HG03432 (cell line): ENCODE measurements around the gene TNFSF9.

Experiments
- ATAC-seq: cut with Tn5 transposase; IDR thresholded peaks from one replicate; pipeline ENCODE4 v1.9.1; 2021; ENCODE audit warnings: mild to moderate bottlenecking, moderate library complexity; ENCODE audit not compliant: unreplicated experiment

Gene TNFSF9, protein sequence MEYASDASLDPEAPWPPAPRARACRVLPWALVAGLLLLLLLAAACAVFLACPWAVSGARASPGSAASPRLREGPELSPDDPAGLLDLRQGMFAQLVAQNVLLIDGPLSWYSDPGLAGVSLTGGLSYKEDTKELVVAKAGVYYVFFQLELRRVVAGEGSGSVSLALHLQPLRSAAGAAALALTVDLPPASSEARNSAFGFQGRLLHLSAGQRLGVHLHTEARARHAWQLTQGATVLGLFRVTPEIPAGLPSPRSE

DNA sequence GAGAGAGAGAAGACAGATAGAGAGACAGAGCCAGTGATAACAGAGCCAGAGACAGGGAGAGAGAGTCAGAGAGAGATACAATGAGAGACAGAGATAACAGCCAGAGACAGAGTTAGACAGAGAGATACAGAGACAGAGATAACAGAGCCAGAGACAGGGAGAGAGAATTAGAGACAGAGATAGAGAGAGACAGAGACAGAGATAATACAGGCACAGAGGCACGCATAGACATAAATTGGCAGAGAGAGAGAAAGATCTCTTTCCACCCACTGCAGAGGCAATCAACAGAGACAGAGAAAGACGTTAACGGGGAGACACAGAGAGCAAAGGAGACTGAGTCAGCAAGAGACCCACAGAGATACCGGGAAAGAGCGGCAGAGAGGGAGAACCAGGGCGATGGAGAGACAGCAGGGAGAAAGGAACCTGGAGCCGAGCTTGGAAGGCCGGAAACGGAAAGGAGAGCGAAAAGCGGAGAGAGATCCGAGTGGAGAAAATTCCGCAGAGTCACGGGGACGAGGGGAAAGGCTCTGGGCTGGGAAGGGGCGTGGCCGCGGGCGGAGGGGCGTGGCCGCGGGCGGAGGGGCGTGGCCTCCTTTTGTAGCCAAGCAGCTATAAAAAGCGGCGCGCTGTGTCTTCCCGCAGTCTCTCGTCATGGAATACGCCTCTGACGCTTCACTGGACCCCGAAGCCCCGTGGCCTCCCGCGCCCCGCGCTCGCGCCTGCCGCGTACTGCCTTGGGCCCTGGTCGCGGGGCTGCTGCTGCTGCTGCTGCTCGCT is at the start of gene TNFSF9:
TSS of gene TNFSF9 (plus strand) at position 641 of the 777 bp plus-strand sequence. CDS start at position 652, 11 bp downstream.
- ATAC-seq, result peak; percentile 41

DNA sequence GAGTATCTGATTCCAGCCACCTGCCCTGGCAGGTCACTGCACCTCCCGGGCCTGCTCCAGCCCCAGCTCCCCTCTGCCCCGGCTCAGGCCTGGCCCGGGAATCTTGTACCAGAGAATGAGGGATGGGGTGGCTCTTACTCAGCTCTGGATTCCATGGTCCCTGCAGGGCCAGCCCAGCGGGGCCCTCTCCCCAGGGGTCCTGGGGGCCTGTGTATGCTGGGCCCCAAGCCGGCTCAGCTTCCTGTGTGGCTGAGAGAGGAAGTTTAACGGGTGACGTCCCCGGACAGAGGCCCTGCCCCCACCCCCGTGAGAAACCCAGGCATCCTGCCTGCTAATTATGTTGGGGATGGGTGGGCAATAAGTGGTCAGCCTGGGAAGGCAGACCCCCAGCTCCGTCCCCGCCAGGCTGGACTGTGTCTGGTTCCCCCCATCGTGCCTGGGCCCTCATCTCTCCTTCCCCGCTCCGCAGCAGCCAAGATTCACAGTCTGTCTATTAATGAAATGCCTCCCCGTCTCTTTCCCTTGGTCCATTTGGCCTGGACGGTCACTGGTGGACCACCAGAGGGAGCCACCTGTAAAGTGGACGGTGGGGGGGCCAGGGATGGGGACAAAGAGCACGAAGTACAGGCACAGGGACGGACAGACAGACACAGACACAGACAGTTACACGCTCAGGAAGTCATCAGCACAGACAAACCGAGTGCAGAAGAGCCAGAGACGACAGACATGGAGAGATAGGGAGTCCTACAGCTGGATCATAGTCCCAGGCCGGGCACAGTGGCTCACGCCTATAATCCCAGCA is 49.1 kb upstream of the TNFSF9 start, which contains the start of gene DENND1C:
TSS of gene DENND1C (minus strand) at position 247 of the 802 bp plus-strand sequence. CDS start at position 155, 92 bp downstream.
- ATAC-seq, result no peak

DNA sequence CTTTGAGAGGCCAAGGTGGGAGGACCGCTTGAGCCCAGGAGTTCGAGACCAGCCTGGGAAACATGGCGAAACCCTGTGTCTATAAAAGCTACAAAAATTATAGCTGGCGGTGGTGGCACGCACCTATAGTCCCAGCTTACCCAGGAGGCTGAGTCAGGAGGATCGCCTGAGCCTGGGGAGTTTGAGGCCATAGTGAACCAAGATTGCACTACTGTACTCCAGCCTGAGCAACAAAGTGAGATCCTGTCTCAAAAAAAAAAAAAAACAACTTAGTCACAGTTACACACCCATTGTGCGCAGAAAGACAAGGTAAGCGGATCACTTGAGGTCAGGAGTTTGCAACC is 48.5 kb upstream of the TNFSF9 start:
- no peak for ATAC-seq

DNA sequence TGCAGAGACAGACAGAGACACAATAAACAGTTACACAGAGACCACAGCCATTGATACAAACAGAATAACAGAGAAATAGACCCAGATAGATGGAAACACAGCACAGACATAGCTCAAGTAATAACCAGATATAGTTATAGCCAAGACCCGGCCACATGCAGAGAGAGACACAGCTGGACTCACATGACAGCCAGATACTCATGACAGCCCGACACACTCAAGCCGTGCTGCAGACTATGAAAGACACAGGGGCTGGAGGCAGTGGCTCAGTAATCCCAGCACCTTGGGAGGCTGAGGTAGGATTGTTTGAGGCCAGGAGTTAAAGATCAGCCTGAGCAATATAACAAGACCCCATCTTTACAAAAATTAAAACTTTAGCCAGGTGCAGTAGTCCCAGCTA is 47.6 kb upstream of the TNFSF9 start:
- ATAC-seq, result no peak

DNA sequence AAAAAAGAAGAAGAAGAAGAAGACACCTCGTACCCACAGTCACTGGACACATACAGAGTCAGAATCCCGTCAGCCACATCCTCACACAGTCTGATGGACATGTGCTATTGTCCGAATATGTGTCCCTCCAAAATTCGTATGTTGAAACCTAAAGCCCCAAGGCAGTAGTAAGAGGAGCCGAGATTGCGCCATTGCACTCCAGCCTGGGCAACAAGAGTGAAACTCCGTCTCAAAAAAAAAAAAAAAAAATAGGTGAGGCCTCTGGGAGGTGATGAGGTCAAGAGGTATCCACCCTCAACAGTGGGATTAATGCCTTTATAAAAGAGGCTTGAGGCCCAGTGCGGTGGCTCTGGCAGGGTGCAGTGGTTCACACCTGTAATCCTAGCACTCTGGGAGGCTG is 46.6 kb upstream of the TNFSF9 start:
- ATAC-seq, result no peak

DNA sequence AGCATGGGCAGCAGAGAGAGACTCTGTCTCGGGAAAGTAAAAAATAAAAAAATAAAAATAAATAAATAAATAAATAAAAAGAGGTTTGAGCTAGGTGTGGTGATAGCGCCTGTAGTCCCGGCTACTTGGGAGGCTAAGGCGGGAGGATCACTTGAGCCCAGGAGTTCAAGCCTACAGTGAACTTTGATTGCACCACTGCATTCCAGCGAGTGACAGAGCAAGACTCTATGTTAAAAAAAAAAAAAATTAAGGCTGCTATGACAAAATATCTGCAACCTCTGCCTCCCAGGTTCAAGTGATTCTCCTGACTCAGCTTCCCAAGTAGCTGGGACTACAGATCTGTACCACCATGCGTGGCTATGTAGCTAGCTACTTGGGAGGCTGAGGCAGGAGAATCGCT is 46.0 kb upstream of the TNFSF9 start:
- no peak for ATAC-seq

DNA sequence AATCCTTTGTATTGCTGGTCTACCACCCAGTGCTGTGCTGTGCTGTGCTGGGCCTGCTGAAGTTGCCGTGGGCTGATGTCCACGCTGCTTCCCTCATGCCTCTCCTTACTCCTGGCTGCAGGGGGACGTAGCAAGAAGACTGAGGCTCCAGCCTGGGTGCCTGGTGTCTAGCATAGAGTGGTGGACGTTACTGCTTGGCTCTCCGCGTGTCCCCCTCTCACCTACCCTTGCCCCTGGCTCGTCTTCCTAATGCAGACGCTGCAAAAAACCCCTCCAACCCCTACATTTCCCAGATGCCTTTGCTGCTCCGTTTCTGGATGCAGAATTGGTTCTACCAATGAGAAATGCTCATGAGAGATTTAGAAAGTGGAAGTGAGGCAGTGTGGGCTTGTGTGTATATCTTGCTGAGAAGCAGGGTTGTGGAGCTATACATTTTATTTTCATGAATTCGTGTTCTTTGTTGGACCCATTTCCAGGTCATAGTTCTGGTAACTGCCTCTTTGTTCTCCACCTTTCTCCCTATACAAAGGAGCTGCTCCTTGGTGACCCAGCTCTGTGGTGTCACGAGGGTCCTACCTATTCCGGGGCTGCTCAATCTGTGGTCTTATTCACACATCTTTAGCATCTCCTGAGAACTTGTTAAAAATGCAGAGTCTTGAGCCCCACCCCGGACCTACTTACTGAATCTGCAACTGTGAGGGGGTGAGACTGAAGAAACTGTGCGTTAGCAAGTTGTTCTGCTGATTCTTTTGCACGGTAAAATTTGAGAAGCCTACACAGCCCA is 41.4 kb upstream of the TNFSF9 start:
- ATAC-seq, result peak; percentile 56

DNA sequence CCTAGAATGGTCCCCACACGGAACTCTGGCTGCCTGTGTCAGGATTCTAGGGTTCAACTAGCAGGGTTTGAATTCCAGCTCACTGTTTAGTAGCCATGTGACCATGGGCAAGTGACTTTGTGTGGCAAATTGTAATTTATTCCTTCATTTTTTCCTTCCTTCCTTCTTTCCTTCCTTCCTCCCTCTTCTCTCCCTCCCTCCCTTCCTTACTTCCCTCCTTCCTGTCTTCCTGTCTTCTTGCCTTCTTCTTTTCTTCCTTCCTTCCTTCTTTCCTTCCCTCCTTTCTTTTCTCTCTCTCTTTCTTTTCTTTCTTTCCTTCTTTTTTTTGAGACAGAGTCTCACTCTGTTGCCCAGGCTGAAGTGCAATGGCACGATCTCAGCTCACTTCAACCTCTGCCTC is 40.7 kb upstream of the TNFSF9 start:
- ATAC-seq, result no peak

DNA sequence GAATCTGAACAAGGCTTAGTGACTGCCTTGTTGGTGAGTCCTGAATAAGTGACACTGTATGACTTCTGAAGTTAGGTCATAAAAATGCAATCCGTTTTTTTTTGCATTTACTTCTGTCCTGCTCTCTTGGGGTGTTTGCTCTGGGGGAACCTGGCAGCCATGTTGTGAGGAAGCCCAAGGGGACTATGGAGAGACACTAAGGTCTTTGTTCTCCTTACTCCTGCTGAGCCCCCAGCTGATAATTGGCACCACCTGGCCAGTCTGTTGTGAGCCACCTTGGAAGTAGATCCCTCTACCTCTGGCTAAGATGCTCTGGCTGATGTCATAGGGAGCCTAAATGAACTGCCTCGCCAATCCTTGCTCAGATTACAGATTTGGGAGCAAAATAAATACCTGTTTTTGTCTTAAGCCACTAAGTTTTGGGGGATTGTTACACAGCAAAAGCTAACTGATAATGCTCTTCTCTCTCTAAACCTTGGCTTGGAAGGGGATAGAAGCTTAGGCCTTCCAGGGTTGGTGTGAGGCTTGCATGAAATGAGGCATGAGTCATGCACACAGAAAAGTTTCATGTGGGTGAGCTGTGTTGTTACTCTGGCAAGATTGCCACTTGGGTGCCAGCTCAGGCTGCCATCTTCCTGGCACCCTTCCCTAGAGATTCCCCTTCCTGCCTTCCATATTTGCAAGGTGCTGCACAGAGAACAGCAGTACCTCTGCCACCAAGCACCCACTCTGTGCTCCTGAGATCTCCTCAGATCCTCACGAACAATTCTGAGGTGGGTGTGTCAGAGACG is 38.8 kb upstream of the TNFSF9 start:
- no peak for ATAC-seq

DNA sequence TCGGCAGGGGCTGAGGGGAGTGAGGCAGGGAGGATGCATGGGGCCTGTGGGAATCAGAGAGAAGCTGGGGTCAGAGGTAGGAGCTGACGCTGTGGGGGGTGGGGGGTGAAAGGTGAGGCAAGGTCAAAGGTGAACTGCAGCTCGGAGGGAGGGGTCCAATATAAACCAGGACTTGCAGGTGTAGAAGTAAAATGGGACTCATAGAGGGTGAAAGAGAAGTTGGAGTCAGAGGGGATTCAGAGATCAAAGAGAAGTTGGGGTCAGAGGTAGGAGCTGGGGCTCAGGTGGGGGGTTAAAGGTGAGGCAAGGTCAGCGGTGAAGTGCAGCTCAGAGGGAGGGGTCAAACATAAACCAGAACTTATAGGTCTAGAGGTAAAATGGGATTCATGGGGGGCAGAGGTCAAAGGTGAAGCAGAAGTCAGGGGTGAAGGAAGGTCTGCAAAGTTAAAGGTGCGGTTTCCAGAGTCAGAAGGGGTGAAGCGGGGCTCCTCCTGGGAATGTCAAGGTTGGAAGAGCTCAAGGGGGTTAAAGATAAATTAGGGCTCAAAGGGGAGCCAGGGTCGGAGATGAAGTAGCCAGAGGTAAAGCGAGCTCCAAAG is 36.3 kb upstream of the TNFSF9 start:
- no peak for ATAC-seq

DNA sequence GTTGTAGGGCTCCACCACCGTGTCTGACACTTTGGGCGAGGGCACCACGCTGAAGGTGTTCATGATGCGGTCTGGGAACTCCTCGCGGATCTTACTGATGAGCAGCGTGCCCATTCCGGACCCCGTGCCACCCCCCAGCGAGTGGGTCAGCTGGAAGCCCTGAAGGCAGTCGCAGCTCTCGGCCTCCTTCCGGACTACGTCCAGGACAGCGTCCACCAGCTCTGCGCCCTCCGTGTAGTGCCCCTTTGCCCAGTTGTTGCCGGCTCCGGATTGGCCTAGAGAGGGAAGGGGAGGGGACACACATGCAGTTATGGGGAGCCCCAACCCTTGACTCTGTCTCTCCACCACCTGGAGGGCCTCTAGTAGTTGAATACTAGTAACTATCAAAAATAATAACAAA is 34.9 kb upstream of the TNFSF9 start:
- ATAC-seq, result no peak

DNA sequence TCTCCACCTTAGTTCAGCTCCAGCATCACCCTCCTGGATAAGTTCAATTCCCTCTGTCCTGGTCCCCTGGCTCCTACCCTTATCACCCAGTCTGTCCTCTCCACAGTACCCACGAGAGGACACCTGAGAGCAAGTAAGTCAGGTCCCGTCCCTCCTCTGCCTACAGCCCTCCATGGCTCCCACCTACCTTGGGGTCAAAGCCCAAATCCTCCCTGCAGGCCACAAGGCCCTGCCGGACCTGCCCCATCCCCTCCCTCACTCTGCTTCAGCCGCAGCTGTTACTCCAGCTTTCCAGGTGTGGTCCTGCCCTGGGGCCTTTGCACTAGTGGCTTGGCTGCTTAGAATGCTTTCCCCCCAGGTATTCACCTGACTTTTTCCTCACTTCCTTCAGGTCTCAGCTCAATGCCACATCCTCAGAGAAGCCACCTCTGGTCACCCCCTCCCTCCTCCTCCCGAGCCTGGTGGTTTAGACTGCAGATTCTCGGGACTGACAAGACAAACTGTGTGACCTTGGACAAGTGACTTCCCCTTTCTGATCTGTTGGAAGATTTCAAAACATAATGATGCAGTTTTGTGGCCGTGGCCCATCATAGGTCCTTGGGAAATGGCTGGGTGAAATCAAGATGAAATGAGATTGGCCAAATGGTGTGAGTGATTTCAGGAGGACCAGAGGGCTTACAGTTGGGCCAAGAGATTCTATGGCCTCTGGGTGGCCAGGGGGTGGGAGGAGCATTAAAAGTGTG is 32.4 kb upstream of the TNFSF9 start:
- ATAC-seq, result no peak

DNA sequence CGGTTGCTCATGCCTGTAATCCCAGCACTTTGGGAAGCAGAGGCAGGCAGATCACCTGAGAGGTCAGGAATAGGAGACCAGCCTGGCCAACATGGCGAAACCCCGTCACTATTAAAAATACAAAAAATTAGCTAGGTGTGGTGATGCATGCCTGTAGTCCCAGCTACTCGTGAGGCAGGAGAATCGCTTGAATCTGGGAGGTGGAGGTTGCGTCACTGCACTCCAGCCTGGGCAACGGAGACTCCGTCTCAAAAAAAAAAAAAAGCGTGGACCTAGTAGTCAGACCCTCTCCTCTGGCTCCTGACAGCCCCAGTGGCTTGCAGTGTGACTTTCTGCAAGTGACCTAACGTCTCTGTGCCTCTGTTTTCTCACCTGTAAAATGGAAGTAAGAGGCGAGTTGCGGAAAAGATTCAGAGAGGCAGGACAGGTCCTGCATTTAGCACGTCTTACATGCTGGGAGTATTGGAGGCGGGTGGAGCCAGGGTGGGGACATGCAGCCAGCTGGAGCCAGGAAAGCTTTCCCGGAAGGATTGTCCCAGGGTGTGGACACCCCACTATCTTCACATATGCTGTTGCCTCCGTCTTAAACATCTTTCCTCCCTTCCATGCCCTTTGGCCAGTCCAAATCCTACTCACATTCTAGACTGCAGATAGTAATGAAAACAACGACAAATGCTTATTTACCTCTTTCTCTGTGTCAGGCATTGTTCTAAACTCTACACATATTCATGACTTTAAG is 31.6 kb upstream of the TNFSF9 start:
- no peak for ATAC-seq

DNA sequence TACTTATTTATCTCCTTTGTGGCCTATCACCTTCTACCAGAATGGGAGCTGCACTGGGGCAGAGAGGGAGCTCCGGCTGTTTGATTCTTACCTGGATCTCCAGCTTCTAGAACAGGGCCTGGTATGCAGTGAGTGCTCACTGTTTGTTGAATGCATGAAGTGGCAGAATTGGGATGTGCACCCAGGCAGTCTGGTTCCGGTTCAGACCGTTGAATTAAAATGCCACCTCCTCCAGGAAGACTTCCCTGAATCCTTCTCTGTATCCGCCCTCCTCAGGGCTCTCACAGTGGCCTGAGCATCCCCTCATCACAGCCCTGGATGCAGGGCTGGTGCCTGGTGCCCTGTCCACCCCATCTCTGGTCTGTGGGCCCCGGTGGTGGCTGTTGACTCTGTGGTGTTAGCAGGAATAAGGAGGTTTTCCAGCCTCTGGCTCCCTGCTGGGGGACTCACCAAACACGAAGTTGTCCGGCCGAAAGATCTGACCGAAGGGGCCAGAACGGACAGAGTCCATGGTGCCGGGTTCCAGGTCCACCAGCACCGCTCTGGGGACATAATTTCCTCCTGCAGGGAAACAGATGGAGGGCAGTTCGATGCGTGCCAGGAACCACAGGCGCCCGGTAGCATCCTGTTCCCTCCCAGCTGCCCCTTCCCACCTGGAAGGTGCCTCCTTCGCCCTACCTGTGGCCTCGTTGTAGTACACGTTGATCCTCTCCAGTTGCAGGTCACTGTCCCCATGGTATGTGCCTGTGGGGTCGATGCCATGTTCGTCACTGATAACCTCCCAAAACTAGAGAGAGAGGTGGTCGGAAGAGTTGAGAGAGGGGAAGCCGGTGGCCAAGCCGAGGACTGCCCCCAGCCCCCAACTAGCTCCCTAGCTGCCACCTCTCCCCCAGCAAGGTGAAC is 29.7 kb upstream of the TNFSF9 start:
- no peak for ATAC-seq

DNA sequence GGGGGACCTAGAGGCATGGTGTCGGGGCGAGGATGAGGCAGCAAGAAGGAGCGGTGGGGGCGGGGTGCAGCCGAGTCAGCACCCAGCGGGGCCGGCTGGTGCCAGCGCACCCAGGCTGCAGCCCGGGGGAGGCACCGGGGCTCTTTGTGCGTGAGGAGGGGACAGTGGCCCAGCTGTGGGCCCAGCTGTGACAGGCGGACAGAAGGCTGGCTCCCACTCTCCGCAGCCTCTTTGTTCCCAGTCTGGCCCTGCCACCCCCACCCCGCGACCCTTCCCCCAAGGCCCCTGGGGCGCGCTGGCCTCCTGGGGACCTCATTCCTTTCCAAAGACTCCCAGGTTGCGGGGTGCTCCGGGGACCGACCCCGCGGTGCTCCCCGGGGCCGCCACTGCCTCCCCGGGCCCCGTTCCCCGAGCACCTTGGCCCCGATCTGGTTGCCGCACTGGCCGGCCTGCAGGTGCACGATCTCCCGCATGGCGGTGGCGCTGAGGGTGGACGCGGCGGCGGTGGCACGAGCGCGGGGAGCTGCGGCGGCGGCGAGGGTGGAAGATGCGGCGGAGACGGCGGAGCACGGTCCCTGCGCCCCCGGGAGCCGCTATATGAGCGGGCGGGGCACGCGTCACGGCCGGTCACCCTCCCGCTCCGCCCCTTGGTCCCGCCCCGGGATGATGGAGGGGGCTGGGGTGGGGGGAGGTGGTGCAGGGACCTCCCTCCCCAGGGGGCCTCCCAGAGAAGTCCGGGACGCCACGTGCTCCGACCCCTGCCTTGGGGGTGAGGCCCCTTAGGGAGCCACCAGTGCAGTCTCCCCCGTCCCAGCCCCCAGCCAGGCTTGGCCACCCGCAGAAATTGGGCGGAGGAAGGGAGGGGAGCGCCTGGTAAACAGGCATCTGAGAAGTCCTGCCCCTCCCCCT is 28.8 kb upstream of the TNFSF9 start, which contains the start of gene TUBB4A:
TSS of gene TUBB4A (minus strand) at position 570 of the 909 bp plus-strand sequence. CDS start at position 473, 97 bp downstream.
- peak; percentile 56 for ATAC-seq
